Keratinocyte (primary cell): ENCODE results near the gene B9D2.

ENCODE experiments used
- EZH2 ChIP-seq: IDR thresholded peaks from one replicate; pipeline ENCODE4 v1.6.1; 2012; ENCODE audit warnings: inconsistent platforms, mild to moderate bottlenecking, low read length, moderate library complexity
- TF ChIP-seq, protein P1 (sequence below), 3 experiments: IDR thresholded peaks in 1 of 3; conservative IDR thresholded peaks in 1 of 3; optimal IDR thresholded peaks in 1 of 3; 2 replicates in 2 of 3; 3 replicates in 1 of 3; pipeline versions ENCODE3 to v1.5.1; 2011; ENCODE audit warnings: low read length in 3 of 3, mild to moderate bottlenecking in 3 of 3, moderate library complexity in 2 of 3, control low read depth in 1 of 3, inconsistent platforms in 1 of 3; ENCODE audit not compliant: insufficient read depth in 2 of 3; ENCODE audit errors: extremely low read depth in 1 of 3

DNA sequence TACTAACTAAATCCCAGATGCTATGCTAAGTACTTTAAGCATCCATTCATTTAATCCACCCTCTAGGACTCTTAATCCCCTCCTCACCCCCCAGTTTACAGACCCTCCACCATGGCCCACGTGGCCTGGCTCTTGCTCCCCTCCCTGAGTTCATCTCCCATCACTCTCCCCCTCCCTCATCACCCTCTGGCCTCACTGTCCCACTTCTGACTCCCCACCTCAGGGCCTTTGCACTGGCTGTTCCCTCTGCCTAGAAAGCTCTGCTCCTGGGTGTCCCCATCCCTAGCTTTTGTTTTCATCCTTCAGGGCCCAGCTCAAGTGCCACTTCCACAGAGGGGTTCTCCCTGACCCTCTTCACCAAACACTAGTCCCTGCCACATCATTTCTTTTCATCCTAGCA is 4.2 kb downstream of the B9D2 start:
- TF ChIP-seq, protein P1, sequence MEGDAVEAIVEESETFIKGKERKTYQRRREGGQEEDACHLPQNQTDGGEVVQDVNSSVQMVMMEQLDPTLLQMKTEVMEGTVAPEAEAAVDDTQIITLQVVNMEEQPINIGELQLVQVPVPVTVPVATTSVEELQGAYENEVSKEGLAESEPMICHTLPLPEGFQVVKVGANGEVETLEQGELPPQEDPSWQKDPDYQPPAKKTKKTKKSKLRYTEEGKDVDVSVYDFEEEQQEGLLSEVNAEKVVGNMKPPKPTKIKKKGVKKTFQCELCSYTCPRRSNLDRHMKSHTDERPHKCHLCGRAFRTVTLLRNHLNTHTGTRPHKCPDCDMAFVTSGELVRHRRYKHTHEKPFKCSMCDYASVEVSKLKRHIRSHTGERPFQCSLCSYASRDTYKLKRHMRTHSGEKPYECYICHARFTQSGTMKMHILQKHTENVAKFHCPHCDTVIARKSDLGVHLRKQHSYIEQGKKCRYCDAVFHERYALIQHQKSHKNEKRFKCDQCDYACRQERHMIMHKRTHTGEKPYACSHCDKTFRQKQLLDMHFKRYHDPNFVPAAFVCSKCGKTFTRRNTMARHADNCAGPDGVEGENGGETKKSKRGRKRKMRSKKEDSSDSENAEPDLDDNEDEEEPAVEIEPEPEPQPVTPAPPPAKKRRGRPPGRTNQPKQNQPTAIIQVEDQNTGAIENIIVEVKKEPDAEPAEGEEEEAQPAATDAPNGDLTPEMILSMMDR (optimal IDR thresholded peaks at IDR 0.05 in 1 of 3, IDR thresholded peaks at IDR 0.05 in 1 of 3, conservative IDR thresholded peaks at IDR 0.05 in 1 of 3; ENCODE audit: extremely low read depth in 1 of 3, insufficient read depth in 2 of 3, low read length in 3 of 3), result no peak
- no peak for TF ChIP-seq EZH2
